HepG2 (cell line): ENCODE data around the gene HEYL. TPM values are rescaled to one million over a fixed set of nuclear protein-coding genes. Genes with fewer than 3 reads are reported as not detected.

Source experiments
- EED ChIP-seq: sonication (generic); formaldehyde crosslinking; IDR thresholded peaks from 2 replicates; pipeline ENCODE4 v1.5.0; 2020; ENCODE audit warnings: mild to moderate bottlenecking, missing genetic modification reagents
- HMG20B ChIP-seq: conservative IDR thresholded peaks from 2 replicates; pipeline ENCODE4 v1.6.1; 2016; ENCODE audit warnings: missing genetic modification reagents, missing compliant biosample characterization
- RERE ChIP-seq: IDR thresholded peaks from 2 replicates; pipeline ENCODE4 v1.6.1; 2016; ENCODE audit warnings: low read depth, missing genetic modification reagents, missing compliant biosample characterization
- polyA plus RNA-seq, 8 experiments: library from polyadenylated mRNA; depleted of rRNA in 3 of 8; stranded (reverse) in 7 of 8; unstranded in 1 of 8; fragments of >200 nt; fragmentation: Illumina TruSeq in 4 of 8; extraction: Trizol in 4 of 8; gene quantifications; 2 replicates each; pipeline versions ENCODE4 v1.2.1 to v1.2.3, GENCODE V29; 2011 to 2016; ENCODE audit warnings: low read depth in 4 of 8, missing spikeins in 1 of 8, mixed read lengths in 1 of 8; ENCODE audit not compliant: insufficient read depth in 1 of 8
- total RNA-seq, 5 experiments: library from RNA; depleted of rRNA; stranded (reverse); fragments of >200 nt; fragmentation: Illumina TruSeq; extraction: Trizol; gene quantifications; 2 replicates each; pipeline ENCODE4 v1.2.3, GENCODE V29; 2016; ENCODE audit warnings: low read depth in 1 of 5
- TF ChIP-seq, protein P1 (sequence below): sonication (generic); formaldehyde crosslinking; IDR thresholded peaks from 2 replicates; pipeline ENCODE4 v1.4.0; 2020; ENCODE audit warnings: mild to moderate bottlenecking, missing genetic modification reagents

The HEYL gene
- total and polyA plus RNA-seq, 2 of the 13 experiments (the other 11 are each of a cell fraction or from before 2014, with no cell fraction given) = 0.03 to 0.04 TPM

GRCh38 chr1:39659110-39659509, 19.7 kb upstream of the HEYL start (continued):
- TF ChIP-seq, protein P1, sequence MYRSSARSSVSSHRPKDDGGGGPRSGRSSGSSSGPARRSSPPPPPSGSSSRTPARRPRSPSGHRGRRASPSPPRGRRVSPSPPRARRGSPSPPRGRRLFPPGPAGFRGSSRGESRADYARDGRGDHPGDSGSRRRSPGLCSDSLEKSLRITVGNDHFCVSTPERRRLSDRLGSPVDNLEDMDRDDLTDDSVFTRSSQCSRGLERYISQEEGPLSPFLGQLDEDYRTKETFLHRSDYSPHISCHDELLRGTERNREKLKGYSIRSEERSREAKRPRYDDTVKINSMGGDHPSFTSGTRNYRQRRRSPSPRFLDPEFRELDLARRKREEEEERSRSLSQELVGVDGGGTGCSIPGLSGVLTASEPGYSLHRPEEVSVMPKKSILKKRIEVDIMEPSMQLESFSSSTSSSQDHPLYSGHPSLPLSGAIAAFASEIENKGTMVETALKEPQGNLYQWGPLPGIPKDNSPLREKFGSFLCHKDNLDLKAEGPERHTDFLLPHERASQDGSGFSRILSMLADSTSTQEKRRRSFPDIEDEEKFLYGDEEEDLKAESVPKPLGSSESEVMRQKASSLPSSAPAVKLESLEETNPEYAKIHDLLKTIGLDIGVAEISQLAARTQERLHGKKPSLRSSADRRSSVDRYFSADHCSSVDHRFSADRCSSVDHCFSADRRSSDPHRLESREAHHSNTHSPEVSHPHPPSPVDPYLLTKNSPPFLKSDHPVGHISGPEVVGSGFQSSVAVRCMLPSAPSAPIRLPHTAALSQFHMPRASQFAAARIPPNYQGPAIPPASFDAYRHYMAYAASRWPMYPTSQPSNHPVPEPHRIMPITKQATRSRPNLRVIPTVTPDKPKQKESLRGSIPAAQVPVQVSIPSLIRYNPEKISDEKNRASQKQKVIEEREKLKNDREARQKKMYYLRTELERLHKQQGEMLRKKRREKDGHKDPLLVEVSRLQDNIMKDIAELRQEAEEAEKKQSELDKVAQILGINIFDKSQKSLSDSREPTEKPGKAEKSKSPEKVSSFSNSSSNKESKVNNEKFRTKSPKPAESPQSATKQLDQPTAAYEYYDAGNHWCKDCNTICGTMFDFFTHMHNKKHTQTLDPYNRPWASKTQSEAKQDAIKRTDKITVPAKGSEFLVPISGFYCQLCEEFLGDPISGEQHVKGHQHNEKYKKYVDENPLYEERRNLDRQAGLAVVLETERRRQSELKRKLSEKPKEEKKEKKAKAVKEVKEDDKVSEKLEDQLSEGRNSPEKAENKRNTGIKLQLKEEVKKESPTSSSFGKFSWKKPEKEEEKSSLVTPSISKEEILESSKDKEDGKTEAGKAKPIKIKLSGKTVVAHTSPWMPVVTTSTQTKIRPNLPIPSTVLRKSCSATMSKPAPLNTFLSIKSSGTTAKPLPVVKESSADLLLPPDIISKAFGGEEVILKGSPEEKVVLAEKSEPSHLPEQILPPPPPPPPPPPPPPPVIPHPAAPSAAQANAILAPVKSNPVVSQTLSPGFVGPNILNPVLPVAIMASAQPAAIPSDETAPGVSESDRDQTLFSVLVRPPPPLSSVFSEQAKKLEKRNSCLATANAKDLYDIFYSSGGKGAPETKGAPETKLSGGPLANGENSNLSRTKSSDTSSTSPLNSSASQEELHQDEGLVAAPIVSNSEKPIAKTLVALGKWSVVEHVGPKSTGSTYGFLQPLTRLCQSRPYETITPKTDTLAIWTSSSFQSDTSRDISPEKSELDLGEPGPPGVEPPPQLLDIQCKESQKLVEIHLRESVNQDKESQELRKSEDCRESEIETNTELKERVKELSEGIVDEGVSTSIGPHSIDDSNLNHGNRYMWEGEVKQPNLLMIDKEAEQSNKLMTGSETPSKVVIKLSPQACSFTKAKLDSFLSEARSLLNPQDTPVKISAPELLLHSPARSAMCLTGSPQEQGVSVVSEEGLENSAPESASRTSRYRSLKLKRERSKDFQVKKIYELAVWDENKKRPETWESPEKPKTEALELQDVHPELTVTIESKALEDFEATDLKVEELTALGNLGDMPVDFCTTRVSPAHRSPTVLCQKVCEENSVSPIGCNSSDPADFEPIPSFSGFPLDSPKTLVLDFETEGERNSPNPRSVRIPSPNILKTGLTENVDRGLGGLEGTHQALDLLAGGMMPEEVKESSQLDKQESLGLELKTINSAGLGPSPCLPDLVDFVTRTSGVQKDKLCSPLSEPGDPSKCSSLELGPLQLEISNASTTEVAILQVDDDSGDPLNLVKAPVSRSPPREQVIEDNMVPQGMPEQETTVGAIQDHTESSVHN (CRISPR knock-in tag) = no peak
- TF ChIP-seq RERE (CRISPR knock-in tag) (no peak), EED (CRISPR knock-in tag) (no peak), HMG20B (CRISPR knock-in tag) (no peak)
